ENCODE data around the gene ARRB1. TPM values are rescaled to one million over a fixed set of nuclear protein-coding genes. Genes with fewer than 3 reads are reported as not detected.
"Not testable (repeated sequence)": the region's sequence is repeated elsewhere in the genome, so short reads cannot be mapped to it uniquely, and the experiment has no call there.

The ARRB1 gene
- total and polyA plus RNA-seq, 4 experiments from 2014 or later, result 6.6 to 47.5 (median 26.4) TPM

DNA sequence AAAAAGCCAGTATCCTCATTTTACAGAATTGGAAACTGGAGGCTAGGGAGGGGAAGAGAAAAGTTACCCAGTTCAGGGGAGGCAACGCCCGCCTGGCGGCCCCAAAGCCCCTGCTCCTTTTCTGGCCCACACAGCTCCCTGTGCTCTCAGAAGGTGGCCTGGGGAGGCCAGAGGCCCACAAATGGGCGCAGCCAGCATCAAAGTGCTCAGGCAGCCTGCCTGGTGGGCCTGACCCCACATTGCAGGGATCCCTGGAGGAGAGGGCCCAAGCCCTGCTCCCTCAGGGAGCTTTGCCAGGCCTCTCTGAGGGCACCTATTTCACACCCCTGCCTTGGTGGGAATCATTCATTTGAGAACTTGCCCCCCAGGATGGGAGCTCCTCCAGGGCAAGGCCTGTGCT is 42.5 kb downstream of the ARRB1 start:
- Mint-ChIP-seq H3K4me3 (no peak overlapping the region), H3K27me3 (no peaks in the 10 kb centered on the region), H3K27ac (no peak overlapping the region), H3K9me3 (no peaks in the 10 kb centered on the region), H3K36me3 (peaks cover 4% of the 10 kb centered on the region in 2 donors), H3K4me1 (peaks cover 2 to 11% (median 8%) of the 10 kb centered on the region in 4 donors)
- Histone ChIP-seq H3K27ac (ENCODE audit: low read depth, low read length) (no peak overlapping the region), H3K27me3 (ENCODE audit: insufficient read depth, low read length) (no peaks in the 10 kb centered on the region), H3K36me3 (ENCODE audit: insufficient read depth, low read length) (no peaks in the 10 kb centered on the region), H3K9me3 (ENCODE audit: control insufficient read depth in 1 of 2, low read length in 2 of 2) (no peaks in the 10 kb centered on the region), H3K4me1 (ENCODE audit: insufficient read depth, low read length) (no peaks in the 10 kb centered on the region), H3K4me3 (ENCODE audit: low read length in 2 of 2) (no peak overlapping the region)
- no peak for DNase-seq
- ChIA-PET POLR2A (ENCODE audit: partially characterized antibody) (interaction anchor here (0.9 kb wide), 1 partner anchor 48 kb away, joined by 3 read pairs; no protein-coding TSS in a partner anchor), CTCF (ENCODE audit: partially characterized antibody) (interaction anchor here (1.6 kb wide), 1 partner anchor 9 kb away, joined by 4 read pairs; no protein-coding TSS in a partner anchor)
- intact Hi-C loops (cut with micrococcal nuclease), result no loop called here

DNA sequence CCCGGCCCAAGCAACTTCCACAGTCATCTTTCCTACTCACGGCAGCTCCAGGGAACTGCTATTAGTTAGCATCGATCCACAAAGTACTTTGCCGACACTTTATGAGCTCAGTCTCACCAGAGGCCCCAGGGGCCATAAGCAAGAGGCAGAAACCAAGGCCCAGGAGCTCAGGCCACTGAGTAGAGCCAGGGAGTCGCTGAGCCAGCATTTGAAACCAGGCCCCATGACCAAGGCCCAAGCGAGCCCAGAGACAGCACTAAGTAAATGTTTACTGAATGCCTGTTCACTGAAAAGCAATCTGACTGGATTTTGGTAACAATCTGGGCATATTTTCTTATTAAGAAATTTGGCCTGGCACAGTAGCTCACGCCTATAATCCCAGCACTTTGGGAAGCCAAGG is 43.3 kb downstream of the ARRB1 start:
- no peak overlapping the region for H3K27ac ChIP-seq (ENCODE audit: low read depth, low read length)
- intact Hi-C loops (cut with micrococcal nuclease), result no loop called here
- no peaks in the 10 kb centered on the region for H3K9me3 ChIP-seq (ENCODE audit: control insufficient read depth in 1 of 2, low read length in 2 of 2)
- peaks cover 4% of the 10 kb centered on the region in 2 donors for H3K36me3 Mint-ChIP-seq
- CTCF ChIA-PET (ENCODE audit: partially characterized antibody), result interaction anchor here (1.2 to 1.6 kb wide), 3 partner anchors 10 to 81 kb away, joined by 4 to 5 read pairs (median 4); no protein-coding TSS in a partner anchor
- no peak overlapping the region for H3K4me3 Mint-ChIP-seq
- H3K36me3 ChIP-seq (ENCODE audit: insufficient read depth, low read length), result no peaks in the 10 kb centered on the region
- POLR2A ChIA-PET (ENCODE audit: partially characterized antibody), result no interaction called here
- H3K4me1 ChIP-seq (ENCODE audit: insufficient read depth, low read length), result no peaks in the 10 kb centered on the region
- H3K27ac Mint-ChIP-seq, result peak overlapping the region in 1 of 7 donors; percentile 76
- no peaks in the 10 kb centered on the region for H3K9me3 Mint-ChIP-seq
- no peaks in the 10 kb centered on the region for H3K27me3 ChIP-seq (ENCODE audit: insufficient read depth, low read length)
- DNase-seq, result no peak
- H3K4me3 ChIP-seq (ENCODE audit: low read length in 2 of 2), result no peak overlapping the region
- peaks cover 2 to 12% (median 11%) of the 10 kb centered on the region in 4 donors for H3K4me1 Mint-ChIP-seq
- no peaks in the 10 kb centered on the region for H3K27me3 Mint-ChIP-seq

DNA sequence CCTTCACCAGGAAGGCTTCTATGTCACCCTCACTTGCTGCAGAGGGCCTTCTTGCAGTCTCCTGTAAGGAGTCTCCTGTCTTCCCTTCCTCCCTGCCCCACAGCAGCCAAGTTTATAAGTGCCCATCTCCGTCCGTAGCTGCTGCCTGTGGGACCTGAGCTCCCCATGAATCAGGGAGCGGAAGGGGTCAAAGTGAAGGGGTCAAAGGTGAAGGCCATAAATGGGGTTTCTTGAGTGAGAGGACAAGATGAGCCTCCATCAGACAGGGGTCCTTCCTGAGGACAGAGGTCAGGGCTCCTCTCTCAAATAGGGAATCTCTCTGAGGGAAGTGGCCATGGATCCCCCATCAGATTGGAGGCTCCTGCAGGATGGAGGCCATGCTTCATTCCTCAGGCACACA is 44.4 kb downstream of the ARRB1 start:
- H3K27ac Mint-ChIP-seq, result peak overlapping the region in 2 of 7 donors; percentile 46 to 84
- CTCF ChIA-PET (ENCODE audit: partially characterized antibody), result interaction anchor here (1.2 kb wide), 1 partner anchor 82 kb away, joined by 4 read pairs; no protein-coding TSS in a partner anchor

DNA sequence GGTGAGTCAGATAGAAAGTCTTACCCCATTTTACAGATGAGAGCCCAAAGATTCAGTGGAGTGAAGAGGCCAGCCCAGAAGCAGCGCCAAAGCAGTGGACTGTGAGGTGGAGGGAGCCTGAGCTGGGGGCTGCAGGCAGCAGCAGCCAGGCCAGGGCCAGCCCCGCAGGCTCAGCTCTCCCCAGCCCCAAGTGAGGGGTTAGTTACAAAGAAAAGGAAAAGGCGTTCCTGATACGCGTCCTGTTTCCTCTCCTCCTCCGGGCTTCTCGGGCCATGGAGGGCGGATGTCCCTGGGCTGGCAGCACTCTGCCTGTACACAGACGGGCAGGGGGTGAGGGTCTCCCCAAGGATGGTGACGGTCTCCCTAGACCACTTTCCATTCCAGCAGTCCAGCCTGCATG is 44.9 kb downstream of the ARRB1 start:
- H3K4me3 Mint-ChIP-seq, result no peak overlapping the region

More for the DNA sequence above, 44.4 kb downstream of the ARRB1 start:
- DNase-seq, result no peak
- POLR2A ChIA-PET (ENCODE audit: partially characterized antibody), result no interaction called here
- no peak overlapping the region for H3K27ac ChIP-seq (ENCODE audit: low read depth, low read length)
- no peaks in the 10 kb centered on the region for H3K36me3 ChIP-seq (ENCODE audit: insufficient read depth, low read length)
- intact Hi-C loops (cut with micrococcal nuclease), result no loop called here
- H3K36me3 Mint-ChIP-seq, result peaks cover 0 to 4% of the 10 kb centered on the region in 2 donors
- no peaks in the 10 kb centered on the region for H3K27me3 ChIP-seq (ENCODE audit: insufficient read depth, low read length)
- H3K9me3 Mint-ChIP-seq, result no peaks in the 10 kb centered on the region
- H3K9me3 ChIP-seq (ENCODE audit: control insufficient read depth in 1 of 2, low read length in 2 of 2), result no peaks in the 10 kb centered on the region
- H3K4me1 ChIP-seq (ENCODE audit: insufficient read depth, low read length), result no peaks in the 10 kb centered on the region
- H3K4me1 Mint-ChIP-seq, result peaks cover 4 to 12% (median 10%) of the 10 kb centered on the region in 4 donors
- H3K27me3 Mint-ChIP-seq, result no peaks in the 10 kb centered on the region
- H3K4me3 ChIP-seq (ENCODE audit: low read length in 2 of 2), result no peak overlapping the region
- no peak overlapping the region for H3K4me3 Mint-ChIP-seq

DNA sequence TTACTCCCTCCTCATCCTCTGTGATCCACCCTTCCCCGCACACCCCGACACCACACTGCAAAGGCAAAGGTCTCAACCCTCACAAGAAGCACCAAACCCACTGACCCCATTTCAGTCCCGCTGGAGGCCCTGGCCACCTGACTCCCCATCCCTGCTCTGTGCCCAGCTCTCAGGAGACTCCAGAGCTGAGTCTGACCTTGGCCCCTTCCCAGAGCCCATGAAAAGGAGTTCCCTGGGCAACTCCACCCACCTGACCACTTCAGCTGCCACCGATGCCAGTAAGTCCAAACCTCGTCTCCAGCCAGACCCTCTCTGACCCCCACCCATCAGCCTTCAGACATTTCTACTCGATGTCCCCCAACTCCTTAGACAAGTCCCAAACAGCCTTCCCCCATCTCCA is 45.5 kb downstream of the ARRB1 start:
- Mint-ChIP-seq H3K4me3 (no peak overlapping the region), H3K9me3 (no peaks in the 10 kb centered on the region), H3K27me3 (no peaks in the 10 kb centered on the region), H3K36me3 (peaks cover 0 to 4% of the 10 kb centered on the region in 2 donors), H3K4me1 (peaks cover 4 to 12% (median 10%) of the 10 kb centered on the region in 4 donors), H3K27ac (peak overlapping the region in 4 of 7 donors; percentile 24 to 79 (median 39))
- no peaks in the 10 kb centered on the region for H3K36me3 ChIP-seq (ENCODE audit: insufficient read depth, low read length)
- no peak for DNase-seq
- intact Hi-C loops (cut with micrococcal nuclease), result no loop called here
- H3K27ac ChIP-seq (ENCODE audit: low read depth, low read length), result no peak overlapping the region
- ChIA-PET POLR2A (ENCODE audit: partially characterized antibody) (no interaction called here), CTCF (ENCODE audit: partially characterized antibody) (no interaction called here)
- no peaks in the 10 kb centered on the region for H3K4me1 ChIP-seq (ENCODE audit: insufficient read depth, low read length)
- no peaks in the 10 kb centered on the region for H3K9me3 ChIP-seq (ENCODE audit: control insufficient read depth in 1 of 2, low read length in 2 of 2)
- no peak overlapping the region for H3K4me3 ChIP-seq (ENCODE audit: low read length in 2 of 2)
- H3K27me3 ChIP-seq (ENCODE audit: insufficient read depth, low read length), result no peaks in the 10 kb centered on the region

More for the DNA sequence above, 44.9 kb downstream of the ARRB1 start:
- Histone ChIP-seq H3K4me1 (ENCODE audit: insufficient read depth, low read length) (no peaks in the 10 kb centered on the region), H3K36me3 (ENCODE audit: insufficient read depth, low read length) (no peaks in the 10 kb centered on the region), H3K27ac (ENCODE audit: low read depth, low read length) (no peak overlapping the region), H3K4me3 (ENCODE audit: low read length in 2 of 2) (no peak overlapping the region), H3K9me3 (ENCODE audit: control insufficient read depth in 1 of 2, low read length in 2 of 2) (no peaks in the 10 kb centered on the region), H3K27me3 (ENCODE audit: insufficient read depth, low read length) (no peaks in the 10 kb centered on the region)
- Mint-ChIP-seq H3K27me3 (no peaks in the 10 kb centered on the region), H3K4me1 (peaks cover 4 to 12% (median 10%) of the 10 kb centered on the region in 4 donors), H3K27ac (peak overlapping the region in 3 of 7 donors; percentile 26 to 79 (median 46)), H3K9me3 (no peaks in the 10 kb centered on the region), H3K36me3 (peaks cover 0 to 4% of the 10 kb centered on the region in 2 donors)
- POLR2A ChIA-PET (ENCODE audit: partially characterized antibody), result no interaction called here
- CTCF ChIA-PET (ENCODE audit: partially characterized antibody), result no interaction called here
- intact Hi-C loops (cut with micrococcal nuclease), result no loop called here
- no peak for DNase-seq

DNA sequence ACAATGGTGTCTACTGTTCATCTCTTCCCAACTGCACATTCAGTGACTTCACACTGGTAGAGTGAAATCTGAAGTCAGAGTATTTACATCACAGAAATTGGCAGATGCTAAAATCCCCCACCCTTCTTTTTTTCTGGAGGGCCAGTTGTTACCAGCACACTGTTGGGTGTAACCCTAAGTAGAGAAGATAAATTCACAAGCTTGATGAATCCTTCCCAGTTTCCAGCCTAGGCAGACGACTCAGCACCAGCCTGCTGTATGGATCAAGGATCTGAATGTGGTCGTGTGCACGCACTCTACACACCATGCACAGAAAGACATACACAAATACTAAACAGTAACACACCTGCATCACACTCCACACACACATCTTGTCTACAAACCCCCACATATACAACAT is 46.0 kb downstream of the ARRB1 start:
- peak overlapping the region in 4 of 7 donors; percentile 5 to 29 (median 23) for H3K27ac Mint-ChIP-seq
- peaks cover 4 to 12% (median 10%) of the 10 kb centered on the region in 4 donors for H3K4me1 Mint-ChIP-seq
- H3K27ac ChIP-seq (ENCODE audit: low read depth, low read length), result no peak overlapping the region
- no peaks in the 10 kb centered on the region for H3K27me3 ChIP-seq (ENCODE audit: insufficient read depth, low read length)
- H3K27me3 Mint-ChIP-seq, result no peaks in the 10 kb centered on the region
- intact Hi-C loops (cut with micrococcal nuclease), result no loop called here
- POLR2A ChIA-PET (ENCODE audit: partially characterized antibody), result no interaction called here
- no peak for DNase-seq
- H3K9me3 ChIP-seq (ENCODE audit: control insufficient read depth in 1 of 2, low read length in 2 of 2), result no peaks in the 10 kb centered on the region
- no peak overlapping the region for H3K4me3 Mint-ChIP-seq
- H3K4me3 ChIP-seq (ENCODE audit: low read length in 2 of 2), result no peak overlapping the region
- H3K36me3 Mint-ChIP-seq, result peaks cover 0 to 4% of the 10 kb centered on the region in 2 donors
- H3K9me3 Mint-ChIP-seq, result no peaks in the 10 kb centered on the region
- H3K36me3 ChIP-seq (ENCODE audit: insufficient read depth, low read length), result no peaks in the 10 kb centered on the region
- H3K4me1 ChIP-seq (ENCODE audit: insufficient read depth, low read length), result no peaks in the 10 kb centered on the region
- CTCF ChIA-PET (ENCODE audit: partially characterized antibody), result no interaction called here

DNA sequence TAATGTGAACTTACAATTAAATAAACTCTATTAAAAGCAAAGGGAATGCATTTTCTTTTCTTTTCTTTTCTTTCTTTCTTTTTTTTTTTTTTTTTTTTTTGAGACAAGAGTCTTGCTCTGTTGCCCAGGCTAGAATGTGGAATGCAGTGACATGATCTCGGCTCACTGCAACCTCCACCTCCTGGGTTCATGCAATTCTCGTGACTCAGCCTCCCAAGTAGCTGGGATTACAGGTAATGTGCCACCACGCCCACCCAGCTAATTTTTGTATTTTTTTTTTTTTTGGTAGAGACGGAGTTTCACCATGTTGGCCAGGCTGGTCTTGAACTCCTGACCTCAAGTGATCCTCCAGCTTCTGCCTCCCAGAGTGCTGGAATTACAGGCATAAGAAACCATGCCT is 46.5 kb downstream of the ARRB1 start:
- DNase-seq; H3K27me3 Mint-ChIP-seq; H3K36me3 ChIP-seq (ENCODE audit: insufficient read depth, low read length); H3K36me3 Mint-ChIP-seq; H3K4me3 Mint-ChIP-seq; H3K9me3 Mint-ChIP-seq; POLR2A ChIA-PET (ENCODE audit: partially characterized antibody); CTCF ChIA-PET (ENCODE audit: partially characterized antibody); H3K27me3 ChIP-seq (ENCODE audit: insufficient read depth, low read length); H3K4me1 ChIP-seq (ENCODE audit: insufficient read depth, low read length); H3K9me3 ChIP-seq (ENCODE audit: control insufficient read depth in 1 of 2, low read length in 2 of 2); H3K4me3 ChIP-seq (ENCODE audit: low read length in 2 of 2); intact Hi-C loops (cut with micrococcal nuclease); H3K27ac ChIP-seq (ENCODE audit: low read depth, low read length): not testable (repeated sequence)
- Mint-ChIP-seq H3K4me1 (peaks cover 6 to 12% (median 10%) of the 10 kb centered on the region in 4 donors), H3K27ac (peak overlapping the region in 1 of 7 donors; percentile 29)
